Prostate gland (tissue), 2 donors: ENCODE measurements around the gene GLIS1. TPM values are rescaled to one million over a fixed set of nuclear protein-coding genes. Genes with fewer than 3 reads are reported as not detected.

Experiments
- DNase-seq: peaks from one replicate; pipeline ENCODE4 v3.0.0-alpha.2; 2019; ENCODE audit warnings: low spot score
- H3K27ac ChIP-seq, 2 donors: fragments of 200-600 bp; sonication (generic); 2 replicates each; pipeline ENCODE4 v1.5.1; 2017 to 2019
- H3K27me3 ChIP-seq: fragments of 200-600 bp; sonication (generic); replicated peaks from 2 replicates; pipeline ENCODE4 v1.5.1; 2019; ENCODE audit not compliant: insufficient read depth
- H3K36me3 ChIP-seq, 2 donors: fragments of 200-600 bp; sonication (generic); 1 replicate in 1 of 2; 2 replicates in 1 of 2; pipeline versions ENCODE4 v1.5.1 to v1.8.1; 2017 to 2019
- H3K4me1 ChIP-seq: fragments of 200-600 bp; sonication (generic); replicated peaks from 2 replicates; pipeline ENCODE4 v1.5.1; 2019
- H3K4me3 ChIP-seq, 2 donors: fragments of 200-600 bp; sonication (generic); 2 replicates each; pipeline ENCODE4 v1.5.1; 2017 to 2019
- H3K9me3 ChIP-seq: fragments of 200-600 bp; sonication (generic); 2 replicates; pipeline ENCODE4 v1.5.1; 2017
- POLR2A ChIP-seq: fragments of 450-650 bp; IDR thresholded peaks from one replicate; pipeline ENCODE4 v1.6.1; 2016; ENCODE audit warnings: antibody characterized with exemption, mild to moderate bottlenecking
- POLR2AphosphoS5 ChIP-seq: sonication (generic); formaldehyde crosslinking; IDR thresholded peaks from one replicate; pipeline ENCODE4 v1.6.1; 2017; ENCODE audit warnings: antibody characterized with exemption
- WGBS: methylation state at CpG from one replicate; pipeline ENCODE4 v1.1.5; 2018; 5-methylcytosine and 5-hydroxymethylcytosine counted together
- intact Hi-C: fragments of 100-400 bp; cut with DNase I; formaldehyde crosslinking; loops from one replicate; pipeline ENCODE4 v1.14.2; 2022
- total RNA-seq, 2 donors: library from RNA; depleted of rRNA; stranded (reverse); fragments of >200 nt; gene quantifications; one replicate each; pipeline ENCODE4 v1.1.0, GENCODE V29; 2016
- TF ChIP-seq, protein P1 (sequence below), 4 experiments: fragments of 200-600 bp in 2 of 4; fragments of 450-650 bp in 2 of 4; sonication (generic) in 2 of 4; IDR thresholded peaks; 1 replicate in 3 of 4; 2 replicates in 1 of 4; pipeline ENCODE4 v1.5.1; 2016 to 2019; ENCODE audit warnings: antibody characterized with exemption in 4 of 4, mild to moderate bottlenecking in 2 of 4, moderate library complexity in 2 of 4

GLIS1 gene
- total RNA-seq, 2 donors from 2014 or later = 1.1 to 8.1 TPM

DNA sequence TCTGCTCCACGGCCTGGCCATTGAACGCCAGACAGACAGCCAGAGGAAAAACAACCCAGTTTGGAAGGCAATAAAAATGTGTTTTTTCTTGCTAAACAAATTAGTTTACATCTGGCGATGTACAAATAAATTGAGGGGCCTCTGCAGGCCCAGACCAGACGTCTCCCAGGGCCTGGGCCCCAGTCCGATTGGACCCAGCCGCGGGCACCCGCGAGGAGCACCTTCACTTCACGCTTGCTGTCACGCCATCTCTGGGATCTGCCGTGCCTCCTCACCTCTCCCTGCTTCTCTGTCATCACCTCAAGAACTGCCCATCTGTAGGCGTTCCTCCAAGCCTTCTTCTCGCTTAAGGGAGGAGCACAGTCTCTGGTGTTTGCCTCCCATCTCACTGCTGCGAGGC is 61.5 kb downstream of the GLIS1 start:
- TF ChIP-seq, protein P1, sequence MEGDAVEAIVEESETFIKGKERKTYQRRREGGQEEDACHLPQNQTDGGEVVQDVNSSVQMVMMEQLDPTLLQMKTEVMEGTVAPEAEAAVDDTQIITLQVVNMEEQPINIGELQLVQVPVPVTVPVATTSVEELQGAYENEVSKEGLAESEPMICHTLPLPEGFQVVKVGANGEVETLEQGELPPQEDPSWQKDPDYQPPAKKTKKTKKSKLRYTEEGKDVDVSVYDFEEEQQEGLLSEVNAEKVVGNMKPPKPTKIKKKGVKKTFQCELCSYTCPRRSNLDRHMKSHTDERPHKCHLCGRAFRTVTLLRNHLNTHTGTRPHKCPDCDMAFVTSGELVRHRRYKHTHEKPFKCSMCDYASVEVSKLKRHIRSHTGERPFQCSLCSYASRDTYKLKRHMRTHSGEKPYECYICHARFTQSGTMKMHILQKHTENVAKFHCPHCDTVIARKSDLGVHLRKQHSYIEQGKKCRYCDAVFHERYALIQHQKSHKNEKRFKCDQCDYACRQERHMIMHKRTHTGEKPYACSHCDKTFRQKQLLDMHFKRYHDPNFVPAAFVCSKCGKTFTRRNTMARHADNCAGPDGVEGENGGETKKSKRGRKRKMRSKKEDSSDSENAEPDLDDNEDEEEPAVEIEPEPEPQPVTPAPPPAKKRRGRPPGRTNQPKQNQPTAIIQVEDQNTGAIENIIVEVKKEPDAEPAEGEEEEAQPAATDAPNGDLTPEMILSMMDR (IDR thresholded peaks at IDR 0.05) = no peak
- TF ChIP-seq POLR2AphosphoS5 (no peak), POLR2A (no peak)
- 92% methylated on average over 15 of the region's 15 CpGs for WGBS

DNA sequence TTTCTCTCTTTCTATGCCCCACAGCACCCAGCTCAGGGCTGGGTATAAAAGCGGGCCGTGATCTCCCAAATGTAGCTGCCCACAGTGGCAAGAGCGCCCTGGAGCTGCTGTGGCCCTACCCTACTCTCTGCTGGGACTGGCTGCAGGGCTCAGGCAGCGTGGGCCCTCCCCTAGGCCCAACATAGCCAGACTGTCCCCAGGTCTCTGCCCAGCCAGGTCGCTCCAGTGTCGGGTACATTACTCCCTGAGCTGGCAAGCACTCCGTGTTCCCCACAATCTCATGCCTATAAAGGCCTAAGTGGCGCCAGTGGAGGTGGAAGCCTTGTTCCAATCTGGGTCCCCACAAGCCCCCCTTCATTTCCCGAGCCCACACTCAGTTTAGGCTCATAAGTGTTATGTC is 66.2 kb downstream of the GLIS1 start:
- H3K4me3 ChIP-seq = no peak overlapping the region
- WGBS = 83% methylated on average over 9 of the region's 9 CpGs
- TF ChIP-seq, protein P1 (IDR thresholded peaks at IDR 0.05) = no peak
- TF ChIP-seq POLR2A (no peak), POLR2AphosphoS5 (no peak)
- H3K4me1 ChIP-seq = no peaks in the 10 kb centered on the region
- H3K36me3 ChIP-seq = no peaks in the 10 kb centered on the region
- no peaks in the 10 kb centered on the region for H3K27me3 ChIP-seq
- H3K9me3 ChIP-seq = no peaks in the 10 kb centered on the region
- intact Hi-C loops = no loop called here
- H3K27ac ChIP-seq = no peak overlapping the region
- no peak for DNase-seq

More for the DNA sequence above, 61.5 kb downstream of the GLIS1 start:
- no peaks in the 10 kb centered on the region for H3K9me3 ChIP-seq
- H3K4me1 ChIP-seq = no peaks in the 10 kb centered on the region
- intact Hi-C loops = loop anchor here (5.0 kb wide), 1 partner anchor 45 kb away; no protein-coding TSS in a partner anchor
- no peak overlapping the region for H3K4me3 ChIP-seq
- no peaks in the 10 kb centered on the region for H3K27me3 ChIP-seq
- H3K36me3 ChIP-seq = no peaks in the 10 kb centered on the region
- H3K27ac ChIP-seq = no peak overlapping the region
- DNase-seq = no peak

DNA sequence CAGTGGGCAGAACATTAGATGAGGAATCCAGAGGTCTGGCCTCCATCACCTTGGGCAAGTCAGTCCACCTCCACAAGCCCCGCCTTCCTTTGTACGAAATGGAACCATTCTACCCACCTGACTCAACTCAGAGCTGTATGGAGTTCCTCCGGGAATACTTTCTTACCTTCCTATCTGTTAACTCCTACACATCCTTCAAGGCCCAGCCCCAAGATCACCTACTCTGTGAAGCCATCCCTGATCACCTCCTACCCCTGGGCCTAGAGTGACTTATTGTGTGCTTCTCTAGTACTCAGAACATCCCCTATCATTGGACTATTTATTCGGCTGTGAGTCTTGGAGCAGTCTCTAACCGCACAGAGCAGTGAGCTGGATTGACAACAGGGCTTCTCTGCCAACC is 66.7 kb downstream of the GLIS1 start:
- 89% methylated on average over 5 of the region's 5 CpGs for WGBS
- Histone ChIP-seq H3K27me3 (no peaks in the 10 kb centered on the region), H3K36me3 (no peaks in the 10 kb centered on the region), H3K4me1 (no peaks in the 10 kb centered on the region), H3K27ac (no peak overlapping the region), H3K4me3 (no peak overlapping the region), H3K9me3 (no peaks in the 10 kb centered on the region)
- no peak for TF ChIP-seq POLR2AphosphoS5
- TF ChIP-seq, protein P1 (IDR thresholded peaks at IDR 0.05) = no peak
- TF ChIP-seq POLR2A = no peak
- DNase-seq = no peak
- intact Hi-C loops = no loop called here

DNA sequence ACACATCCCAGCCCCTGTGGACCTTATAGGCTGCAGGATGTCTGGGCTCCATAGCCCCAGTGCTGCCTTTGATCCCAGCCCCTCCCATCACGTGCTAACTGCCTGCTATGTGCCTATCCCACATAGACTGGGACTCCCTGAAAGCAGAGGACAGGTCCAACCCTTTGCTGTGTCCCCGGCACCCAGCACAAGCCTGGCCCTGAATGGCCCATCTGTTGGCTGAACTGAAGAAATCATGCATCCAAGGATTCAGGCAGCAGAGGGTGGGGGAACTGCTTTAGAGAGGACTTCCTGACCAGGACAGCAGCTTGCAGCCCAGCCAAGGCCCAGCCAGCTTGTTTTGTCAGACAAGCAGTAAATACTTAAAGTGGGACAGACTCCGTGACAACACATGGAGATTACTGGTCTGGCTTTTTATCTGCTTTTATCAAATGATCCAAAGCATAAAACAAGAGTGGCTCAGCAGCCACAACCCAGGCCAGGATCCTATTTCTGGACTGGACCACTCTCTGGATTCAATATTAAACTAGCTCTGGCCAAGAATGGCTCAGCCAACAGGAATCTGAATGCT is 69.3 kb downstream of the GLIS1 start:
- WGBS = 44% methylated on average over 3 of the region's 3 CpGs
- TF ChIP-seq, protein P1 (IDR thresholded peaks at IDR 0.05) = no peak
- TF ChIP-seq POLR2AphosphoS5 = no peak
- TF ChIP-seq POLR2A = no peak
- Histone ChIP-seq H3K27me3 (no peaks in the 10 kb centered on the region), H3K36me3 (no peaks in the 10 kb centered on the region), H3K4me1 (no peaks in the 10 kb centered on the region), H3K4me3 (no peak overlapping the region), H3K9me3 (no peaks in the 10 kb centered on the region), H3K27ac (no peak overlapping the region)
- no peak for DNase-seq
- intact Hi-C loops = no loop called here

DNA sequence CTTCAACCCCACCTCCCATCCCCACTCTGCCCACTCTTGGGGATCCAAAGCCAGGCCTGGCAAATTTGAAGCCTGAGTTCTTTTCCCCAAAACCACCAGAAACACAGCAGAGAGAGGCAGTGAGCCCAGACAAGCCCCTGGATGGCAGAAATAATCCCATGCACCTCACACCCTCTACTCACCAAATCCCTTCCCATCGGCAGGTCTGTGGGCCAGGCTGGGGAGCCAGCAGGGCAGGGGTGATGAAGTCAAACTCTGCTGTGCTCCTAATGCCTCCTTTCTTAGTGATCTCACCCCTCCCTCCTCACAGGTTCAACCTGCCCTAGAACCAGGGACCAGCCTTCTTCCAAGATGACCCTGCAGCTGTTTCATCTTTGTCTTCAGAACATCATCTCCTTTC is 72.4 kb downstream of the GLIS1 start:
- Histone ChIP-seq H3K27me3 (no peaks in the 10 kb centered on the region), H3K27ac (no peak overlapping the region), H3K4me3 (no peak overlapping the region), H3K9me3 (no peaks in the 10 kb centered on the region), H3K4me1 (no peaks in the 10 kb centered on the region), H3K36me3 (no peaks in the 10 kb centered on the region)
- intact Hi-C loops = no loop called here
- no peak for DNase-seq
- TF ChIP-seq, protein P1 (IDR thresholded peaks at IDR 0.05) = no peak
- TF ChIP-seq POLR2A (no peak), POLR2AphosphoS5 (no peak)
- 100% methylated on average over 1 of the region's 1 CpG for WGBS
